Measurements from ENCODE around the gene ENPP6. TPM values are rescaled to one million over a fixed set of nuclear protein-coding genes. Genes with fewer than 3 reads are reported as not detected.

ENPP6 gene
- total and polyA plus RNA-seq, 2 experiments from 2014 or later, result 0.11 TPM; not detected in 1

DNA sequence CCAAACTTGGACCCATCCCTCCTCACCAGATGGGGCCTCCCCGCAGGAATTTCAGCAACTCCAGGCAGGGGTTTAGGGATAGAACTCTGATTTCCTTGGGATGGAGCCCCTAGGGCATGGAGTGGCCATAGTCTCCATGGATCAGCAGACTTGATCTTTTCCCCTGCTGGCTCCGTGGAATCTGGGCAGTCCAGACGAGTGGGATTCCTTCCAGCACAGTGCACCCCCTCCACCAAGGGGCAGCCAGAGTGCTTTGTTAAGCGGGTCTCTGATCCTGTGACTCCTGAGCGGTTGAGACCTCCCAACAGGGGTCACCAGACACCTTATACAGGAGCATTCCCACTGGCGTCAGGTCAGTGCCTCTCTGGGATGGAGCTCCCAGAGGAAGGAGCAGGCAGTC lies 40.4 kb downstream of the ENPP6 start:
- H3K79me2 ChIP-seq (replicated peaks; ENCODE audit: insufficient read depth), result no peaks in the 10 kb centered on the region
- peaks cover 16% of the 10 kb centered on the region; the same call in 2 of the 3 replicates for H3K9me3 Mint-ChIP-seq
- no peak overlapping the region for H3K27ac Mint-ChIP-seq
- peak; percentile 21 for DNase-seq (ENCODE audit: low spot score)
- no peak overlapping the region for H3K27ac ChIP-seq (ENCODE audit: low read depth)
- no peaks in the 10 kb centered on the region for H4K20me1 ChIP-seq (replicated peaks; ENCODE audit: insufficient read depth)
- no peaks in the 10 kb centered on the region for H3F3A ChIP-seq (replicated peaks; ENCODE audit: low read depth)
- no peaks in the 10 kb centered on the region for H3K27me3 ChIP-seq (ENCODE audit: insufficient read depth)
- no peak overlapping the region for H2AFZ ChIP-seq
- TF ChIP-seq, protein P1, sequence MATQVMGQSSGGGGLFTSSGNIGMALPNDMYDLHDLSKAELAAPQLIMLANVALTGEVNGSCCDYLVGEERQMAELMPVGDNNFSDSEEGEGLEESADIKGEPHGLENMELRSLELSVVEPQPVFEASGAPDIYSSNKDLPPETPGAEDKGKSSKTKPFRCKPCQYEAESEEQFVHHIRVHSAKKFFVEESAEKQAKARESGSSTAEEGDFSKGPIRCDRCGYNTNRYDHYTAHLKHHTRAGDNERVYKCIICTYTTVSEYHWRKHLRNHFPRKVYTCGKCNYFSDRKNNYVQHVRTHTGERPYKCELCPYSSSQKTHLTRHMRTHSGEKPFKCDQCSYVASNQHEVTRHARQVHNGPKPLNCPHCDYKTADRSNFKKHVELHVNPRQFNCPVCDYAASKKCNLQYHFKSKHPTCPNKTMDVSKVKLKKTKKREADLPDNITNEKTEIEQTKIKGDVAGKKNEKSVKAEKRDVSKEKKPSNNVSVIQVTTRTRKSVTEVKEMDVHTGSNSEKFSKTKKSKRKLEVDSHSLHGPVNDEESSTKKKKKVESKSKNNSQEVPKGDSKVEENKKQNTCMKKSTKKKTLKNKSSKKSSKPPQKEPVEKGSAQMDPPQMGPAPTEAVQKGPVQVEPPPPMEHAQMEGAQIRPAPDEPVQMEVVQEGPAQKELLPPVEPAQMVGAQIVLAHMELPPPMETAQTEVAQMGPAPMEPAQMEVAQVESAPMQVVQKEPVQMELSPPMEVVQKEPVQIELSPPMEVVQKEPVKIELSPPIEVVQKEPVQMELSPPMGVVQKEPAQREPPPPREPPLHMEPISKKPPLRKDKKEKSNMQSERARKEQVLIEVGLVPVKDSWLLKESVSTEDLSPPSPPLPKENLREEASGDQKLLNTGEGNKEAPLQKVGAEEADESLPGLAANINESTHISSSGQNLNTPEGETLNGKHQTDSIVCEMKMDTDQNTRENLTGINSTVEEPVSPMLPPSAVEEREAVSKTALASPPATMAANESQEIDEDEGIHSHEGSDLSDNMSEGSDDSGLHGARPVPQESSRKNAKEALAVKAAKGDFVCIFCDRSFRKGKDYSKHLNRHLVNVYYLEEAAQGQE (IDR thresholded peaks at IDR 0.05; ENCODE audit: unreplicated experiment), result no peak
- TF ChIP-seq, protein P2, sequence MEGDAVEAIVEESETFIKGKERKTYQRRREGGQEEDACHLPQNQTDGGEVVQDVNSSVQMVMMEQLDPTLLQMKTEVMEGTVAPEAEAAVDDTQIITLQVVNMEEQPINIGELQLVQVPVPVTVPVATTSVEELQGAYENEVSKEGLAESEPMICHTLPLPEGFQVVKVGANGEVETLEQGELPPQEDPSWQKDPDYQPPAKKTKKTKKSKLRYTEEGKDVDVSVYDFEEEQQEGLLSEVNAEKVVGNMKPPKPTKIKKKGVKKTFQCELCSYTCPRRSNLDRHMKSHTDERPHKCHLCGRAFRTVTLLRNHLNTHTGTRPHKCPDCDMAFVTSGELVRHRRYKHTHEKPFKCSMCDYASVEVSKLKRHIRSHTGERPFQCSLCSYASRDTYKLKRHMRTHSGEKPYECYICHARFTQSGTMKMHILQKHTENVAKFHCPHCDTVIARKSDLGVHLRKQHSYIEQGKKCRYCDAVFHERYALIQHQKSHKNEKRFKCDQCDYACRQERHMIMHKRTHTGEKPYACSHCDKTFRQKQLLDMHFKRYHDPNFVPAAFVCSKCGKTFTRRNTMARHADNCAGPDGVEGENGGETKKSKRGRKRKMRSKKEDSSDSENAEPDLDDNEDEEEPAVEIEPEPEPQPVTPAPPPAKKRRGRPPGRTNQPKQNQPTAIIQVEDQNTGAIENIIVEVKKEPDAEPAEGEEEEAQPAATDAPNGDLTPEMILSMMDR (conservative IDR thresholded peaks at IDR 0.05; ENCODE audit: low read depth in 2 of 2), result peak in 1 of 2 experiments; percentile 46; a peak in 2 of 4 replicates
- no peak for ATAC-seq
- no peaks in the 10 kb centered on the region for H3K4me1 Mint-ChIP-seq
- H3K4me2 ChIP-seq, result no peak overlapping the region
- no peak overlapping the region for H3K4me3 Mint-ChIP-seq
- no peaks in the 10 kb centered on the region for H3K4me1 ChIP-seq (ENCODE audit: insufficient read depth)
- H3K9me2 ChIP-seq (ENCODE audit: insufficient read depth), result peaks cover 7% of the 10 kb centered on the region; the same call in 1 of the 2 replicates
- H3K36me3 ChIP-seq (ENCODE audit: insufficient read depth), result no peaks in the 10 kb centered on the region
- H3K27me3 Mint-ChIP-seq (ENCODE audit: insufficient read depth, low read depth, poor library complexity), result peaks cover 1% of the 10 kb centered on the region
- peaks cover 3% of the 10 kb centered on the region; the same call in 1 of the 3 replicates for H3K36me3 Mint-ChIP-seq (ENCODE audit: low read depth)
- no peak overlapping the region for H3K4me3 ChIP-seq

DNA sequence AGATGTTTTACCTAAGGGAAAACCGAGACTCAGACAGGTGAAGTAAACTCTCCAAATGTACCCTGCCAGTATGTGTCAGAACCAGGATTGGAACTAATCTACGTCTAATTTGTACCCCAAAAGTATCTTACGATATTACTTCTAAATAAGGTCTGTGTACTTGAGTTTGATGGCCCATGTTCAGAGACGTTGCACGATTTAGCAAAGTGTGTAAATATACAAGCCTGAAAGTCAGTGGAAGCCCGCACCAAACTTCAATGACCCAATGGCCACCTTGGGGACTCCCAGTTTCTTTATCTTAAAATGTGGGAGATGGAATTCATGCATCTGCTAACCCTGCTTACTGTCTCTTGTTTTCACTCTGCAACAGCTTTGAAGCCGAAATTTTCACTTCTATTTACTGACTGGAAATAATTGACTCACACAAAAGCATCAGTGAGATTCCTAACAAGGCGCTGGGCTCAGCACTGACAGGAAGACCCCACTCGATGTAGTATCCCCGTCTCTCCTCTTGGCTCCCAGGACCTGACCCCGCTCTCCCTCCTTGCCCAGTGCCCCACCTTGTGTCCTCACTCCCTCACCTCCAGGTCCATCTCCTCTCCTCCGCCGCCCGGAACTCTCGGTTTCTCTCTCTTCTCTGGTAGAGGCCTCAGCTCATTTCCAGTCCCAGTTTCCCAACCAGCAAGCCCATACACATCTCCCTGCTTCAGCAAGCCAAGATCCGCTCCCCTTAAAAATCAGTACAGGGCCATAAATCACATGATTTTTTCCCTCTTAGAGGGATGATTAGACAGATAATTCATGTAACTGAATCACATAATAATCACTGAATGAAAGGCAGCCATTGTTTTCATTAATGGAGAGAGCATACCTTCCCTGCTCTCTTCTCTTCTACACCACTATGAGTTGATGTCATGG lies 42.8 kb downstream of the ENPP6 start:
- DNase-seq (ENCODE audit: low spot score) (no peak), ATAC-seq (no peak)
- Histone ChIP-seq H3F3A (replicated peaks; ENCODE audit: low read depth) (no peaks in the 10 kb centered on the region; the same call in 1 of the 2 replicates), H4K20me1 (replicated peaks; ENCODE audit: insufficient read depth) (no peaks in the 10 kb centered on the region), H3K4me1 (ENCODE audit: insufficient read depth) (no peaks in the 10 kb centered on the region; the same call in 1 of the 2 replicates), H3K4me2 (no peak overlapping the region), H3K4me3 (no peak overlapping the region), H2AFZ (peak overlapping the region; percentile 32; the same call in 1 of the 2 replicates), H3K79me2 (replicated peaks; ENCODE audit: insufficient read depth) (no peaks in the 10 kb centered on the region), H3K27ac (ENCODE audit: low read depth) (no peak overlapping the region), H3K36me3 (ENCODE audit: insufficient read depth) (no peaks in the 10 kb centered on the region), H3K9me2 (ENCODE audit: insufficient read depth) (0 out of 2 replicates have a peak, but pooled peaks cover 7% of the 10 kb centered on the region), H3K27me3 (ENCODE audit: insufficient read depth) (no peaks in the 10 kb centered on the region)
- Mint-ChIP-seq H3K27ac (no peak overlapping the region), H3K9me3 (peaks cover 8% of the 10 kb centered on the region; the same call in 2 of the 3 replicates), H3K4me1 (peaks cover 15% of the 10 kb centered on the region), H3K4me3 (no peak overlapping the region), H3K27me3 (ENCODE audit: insufficient read depth, low read depth, poor library complexity) (peaks cover 3% of the 10 kb centered on the region), H3K36me3 (ENCODE audit: low read depth) (peaks cover 3% of the 10 kb centered on the region; the same call in 1 of the 3 replicates)
- TF ChIP-seq, protein P1 (IDR thresholded peaks at IDR 0.05; ENCODE audit: unreplicated experiment), result no peak
